Medulla oblongata (tissue), 1 donor: ENCODE measurements around the gene METAP1D.

Experiments
- DNase-seq: peaks from one replicate; pipeline ENCODE4 v3.0.0-alpha.2; 2015; ENCODE audit errors: extremely low spot score

The METAP1D gene

DNA sequence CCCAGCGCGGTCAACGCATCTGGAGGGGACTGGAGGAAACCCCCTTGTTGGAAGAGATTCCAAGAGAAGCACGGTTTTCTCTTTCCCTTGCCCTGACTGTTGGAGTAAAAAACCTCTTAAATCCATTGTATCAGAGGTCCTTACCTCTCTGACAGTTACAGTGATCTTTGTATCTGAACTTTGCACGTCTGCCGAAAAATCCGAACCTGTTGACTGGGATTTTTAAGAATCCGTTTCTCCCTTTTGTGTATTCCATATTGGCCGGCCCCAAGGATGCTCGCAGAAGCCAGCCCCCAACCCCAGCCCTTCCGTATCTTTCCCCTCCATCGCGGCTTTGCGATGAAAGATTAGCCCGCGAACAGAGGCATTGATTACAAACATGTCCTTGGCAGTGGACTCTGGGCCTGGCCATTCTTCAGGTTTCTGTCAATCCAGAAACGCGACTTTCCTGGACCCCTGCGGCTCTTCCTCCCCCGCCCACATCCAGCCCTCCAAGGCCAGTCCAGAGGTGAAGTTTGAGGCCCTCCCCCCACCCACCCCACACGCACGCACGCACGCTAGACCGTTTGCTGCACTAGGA lies 81.0 kb downstream of the METAP1D start:
- no peak for DNase-seq

DNA sequence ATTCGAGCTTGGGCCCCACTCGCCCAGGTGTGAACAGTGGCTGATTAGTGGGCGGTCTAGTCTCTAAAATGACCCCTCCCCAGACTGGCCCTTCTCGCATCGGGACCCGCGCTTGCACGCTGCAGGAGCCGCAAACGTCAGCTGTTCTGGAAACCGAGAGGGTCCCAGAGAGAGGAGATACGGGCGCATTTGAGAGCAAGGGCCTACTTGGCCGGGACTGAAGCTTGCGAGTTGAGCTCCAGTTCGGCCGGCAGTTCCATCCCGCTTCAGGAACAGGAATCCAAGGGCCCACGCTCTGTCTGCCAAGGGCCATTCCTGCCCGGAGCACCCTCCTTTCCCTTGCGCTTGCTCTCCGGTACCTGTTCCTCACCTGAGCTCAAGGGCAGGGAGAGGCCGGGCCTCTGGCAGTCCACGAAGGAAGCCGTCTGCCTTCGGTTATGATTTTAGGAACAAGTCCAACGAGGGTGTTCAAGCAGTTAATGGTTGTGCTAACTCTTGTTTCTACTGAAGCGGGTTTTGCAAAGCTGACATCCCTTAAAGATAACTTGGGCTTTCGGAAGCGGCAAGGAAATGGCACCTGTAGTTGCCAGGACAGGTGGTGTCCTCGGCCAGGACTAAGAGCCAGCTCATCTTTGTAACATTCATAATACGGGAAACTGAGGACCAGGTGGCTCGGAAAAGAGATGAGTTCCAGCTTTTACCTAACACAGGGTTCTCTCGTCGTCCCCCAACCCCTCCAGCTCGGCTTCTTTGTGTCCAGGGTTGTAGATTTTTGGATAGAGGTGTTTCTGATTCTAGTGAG lies 81.7 kb downstream of the METAP1D start:
- DNase-seq = no peak

DNA sequence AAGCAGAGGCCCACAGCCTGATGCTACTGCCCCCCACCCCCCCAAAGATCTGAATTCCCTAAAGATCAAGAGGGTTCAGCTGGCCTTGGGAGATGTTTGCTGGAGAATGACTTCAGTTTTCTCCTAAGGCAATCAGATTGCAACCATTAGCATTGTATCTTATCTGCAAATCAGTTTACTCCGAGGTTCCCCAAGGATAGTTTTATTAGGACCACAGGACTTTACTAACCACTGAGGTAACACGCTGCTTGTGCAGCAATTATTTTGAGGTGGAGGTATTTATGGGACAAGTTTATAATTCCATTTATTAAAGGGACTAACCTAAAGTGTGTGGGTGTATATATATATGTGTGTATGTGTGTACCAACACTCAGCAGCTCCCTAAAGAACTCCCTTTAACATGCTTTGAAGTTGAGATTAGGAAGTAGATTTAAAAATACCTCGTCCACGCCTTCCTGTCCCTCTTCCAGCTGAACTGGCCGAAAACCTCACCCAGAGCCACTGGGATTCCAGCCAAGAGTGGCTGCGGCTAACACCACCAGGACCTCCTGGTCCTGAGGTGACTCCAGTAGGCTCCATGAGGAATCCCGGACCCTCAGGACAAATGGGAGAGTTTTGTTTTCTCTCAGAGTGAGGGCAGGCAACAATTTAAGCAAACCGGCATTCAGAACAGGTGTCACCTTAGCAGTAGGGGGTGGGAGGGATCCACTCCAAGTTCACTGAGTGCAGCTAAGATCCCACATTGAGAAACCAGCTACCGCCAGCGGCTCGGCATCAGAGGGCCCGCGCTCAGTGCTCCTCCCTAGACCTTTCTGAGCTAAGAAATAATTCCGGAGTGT lies 82.6 kb downstream of the METAP1D start:
- no peak for DNase-seq

DNA sequence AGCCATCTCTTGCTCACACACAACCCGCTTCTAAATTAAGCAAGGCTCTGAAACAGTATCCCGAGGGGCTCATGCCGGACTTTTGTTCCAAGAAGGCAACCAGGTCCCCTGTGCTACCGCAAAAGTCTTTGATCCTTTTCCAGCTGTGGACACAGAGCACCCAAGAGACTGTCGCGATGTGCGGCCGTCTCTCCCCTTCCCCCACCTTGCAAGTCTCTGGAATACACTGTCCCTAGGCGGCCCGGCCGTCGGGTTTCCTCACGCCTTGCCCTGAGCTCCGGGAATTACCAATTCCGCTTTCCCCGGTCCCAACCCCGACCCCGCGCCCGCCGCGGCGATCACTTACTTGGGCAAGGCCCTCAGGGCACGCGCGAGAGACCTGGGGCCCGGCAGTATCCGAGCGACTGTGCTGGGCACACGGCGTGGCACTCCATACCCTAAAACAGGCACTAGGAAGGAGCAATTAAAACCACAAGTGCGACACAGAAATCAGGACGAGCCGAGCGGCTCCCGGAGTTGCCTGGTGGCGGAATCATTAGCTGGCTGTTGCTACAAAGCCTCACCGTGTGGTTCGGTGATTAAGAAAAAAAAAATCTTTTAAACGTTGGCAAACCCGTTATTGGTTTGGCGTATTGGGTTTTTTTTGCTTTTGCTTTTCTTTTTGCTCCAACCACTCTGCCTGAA lies 83.3 kb downstream of the METAP1D start:
- DNase-seq = no peak

DNA sequence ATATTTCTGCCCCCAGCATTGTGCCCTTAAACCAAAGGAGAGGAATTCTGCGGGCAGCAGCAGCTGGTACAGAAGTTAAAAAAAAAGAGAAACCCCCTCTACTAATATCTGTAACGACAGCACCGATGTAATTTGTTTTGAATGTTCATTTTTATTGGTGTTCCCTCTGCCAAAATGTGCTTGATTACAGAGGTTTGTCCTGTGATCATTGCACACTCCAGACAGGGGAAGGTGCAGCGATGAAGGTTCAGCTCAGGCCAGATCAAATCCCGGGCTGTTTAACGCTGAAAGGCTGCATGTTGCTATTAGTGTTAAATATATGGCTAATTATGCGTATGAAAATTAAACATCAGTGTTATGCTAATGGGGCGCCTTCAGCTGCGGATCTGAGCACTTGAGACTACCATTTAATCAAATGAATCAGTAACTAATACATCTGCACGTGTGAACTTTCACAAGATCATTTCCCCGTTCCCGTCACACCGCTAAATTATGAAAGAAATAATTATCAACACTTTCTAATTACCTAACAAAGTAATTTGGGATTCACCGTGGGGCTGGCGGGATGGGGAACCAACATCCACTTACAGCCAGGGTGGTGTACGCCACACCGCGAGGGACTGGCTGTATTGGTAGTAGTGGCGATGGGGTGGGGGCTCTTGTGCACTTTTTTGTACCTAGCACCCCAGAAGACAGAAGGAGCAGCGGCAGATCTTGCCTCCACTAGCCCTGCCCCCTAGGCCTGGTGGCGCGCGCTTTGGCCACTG lies 84.1 kb downstream of the METAP1D start:
- DNase-seq = no peak

DNA sequence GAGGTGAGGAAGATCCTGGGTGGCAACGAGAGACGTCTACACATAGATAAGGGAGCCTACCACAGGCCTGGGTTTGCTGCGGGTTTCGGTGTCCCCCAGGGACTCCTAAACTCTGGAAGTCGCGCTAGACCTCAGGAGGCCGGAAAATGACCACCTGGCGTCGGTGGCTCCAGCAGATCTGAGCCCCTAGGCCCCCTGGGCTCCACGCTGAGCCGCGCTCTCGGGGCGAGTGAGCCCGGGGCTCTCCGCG lies 84.6 kb downstream of the METAP1D start:
- no peak for DNase-seq

DNA sequence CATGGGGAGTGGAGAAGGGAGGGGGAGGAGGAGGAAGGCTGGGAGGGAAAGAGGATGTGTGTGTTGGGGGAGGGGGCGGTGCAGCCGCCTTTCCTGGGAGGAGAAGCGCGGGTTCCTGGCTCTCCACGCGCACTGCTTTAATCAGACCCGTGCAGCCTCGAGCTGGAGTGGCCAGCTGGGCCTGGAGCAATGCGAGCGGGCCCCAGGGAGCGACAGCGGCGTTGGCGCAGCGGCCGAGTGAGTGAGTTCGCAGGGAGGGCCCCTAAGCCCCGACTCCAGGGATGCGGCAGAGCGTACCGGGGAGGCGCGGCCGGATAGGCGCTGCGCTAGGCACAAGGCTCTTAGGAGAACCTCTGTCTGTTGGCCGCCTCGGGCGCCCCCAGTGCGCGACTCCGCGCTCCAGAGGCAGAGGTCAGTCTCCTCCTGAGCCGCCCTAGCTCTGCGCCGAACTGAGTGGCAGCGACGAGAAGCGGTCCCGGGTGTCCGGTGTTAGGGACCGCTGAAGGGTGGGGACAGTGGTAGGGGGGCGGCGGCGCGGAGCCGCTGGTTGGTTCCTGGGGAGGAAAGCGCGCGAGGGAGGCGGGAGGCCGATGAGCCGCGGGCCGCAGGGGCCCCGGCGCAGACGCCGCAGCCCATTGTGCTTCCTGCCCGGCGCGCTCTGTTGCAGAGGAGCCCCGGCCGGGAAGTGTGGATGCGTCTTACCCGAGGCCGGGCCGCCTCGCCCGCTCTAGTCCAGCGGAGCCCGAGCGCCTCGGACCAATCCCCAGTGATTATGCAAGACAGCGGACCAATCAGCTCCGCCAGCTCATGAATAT lies 85.1 kb downstream of the METAP1D start:
- peak; percentile 70 for DNase-seq

DNA sequence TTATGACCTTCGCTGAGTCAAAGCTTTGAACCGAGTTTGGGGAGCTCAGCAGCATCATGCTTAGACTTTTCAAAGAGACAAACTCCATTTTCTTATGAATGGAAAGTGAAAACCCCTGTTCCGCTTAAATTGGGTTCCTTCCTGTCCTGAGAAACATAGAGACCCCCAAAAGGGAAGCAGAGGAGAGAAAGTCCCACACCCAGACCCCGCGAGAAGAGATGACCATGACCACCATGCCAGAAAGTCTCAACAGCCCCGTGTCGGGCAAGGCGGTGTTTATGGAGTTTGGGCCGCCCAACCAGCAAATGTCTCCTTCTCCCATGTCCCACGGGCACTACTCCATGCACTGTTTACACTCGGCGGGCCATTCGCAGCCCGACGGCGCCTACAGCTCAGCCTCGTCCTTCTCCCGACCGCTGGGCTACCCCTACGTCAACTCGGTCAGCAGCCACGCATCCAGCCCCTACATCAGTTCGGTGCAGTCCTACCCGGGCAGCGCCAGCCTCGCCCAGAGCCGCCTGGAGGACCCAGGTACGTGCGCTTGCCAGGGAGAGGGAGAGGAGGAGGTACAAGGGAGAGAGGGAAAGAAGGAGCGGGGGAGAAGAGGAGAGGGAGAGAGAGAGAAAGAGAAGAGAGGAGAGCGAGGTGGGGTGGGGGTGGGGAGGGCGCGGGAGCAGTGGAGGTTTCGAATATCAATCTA lies 85.9 kb downstream of the METAP1D start, which contains the start of gene DLX1:
TSS of gene DLX1 (plus strand) at position 48 of the 700 bp plus-strand sequence. CDS start at position 219, 171 bp downstream.
- no peak for DNase-seq

DNA sequence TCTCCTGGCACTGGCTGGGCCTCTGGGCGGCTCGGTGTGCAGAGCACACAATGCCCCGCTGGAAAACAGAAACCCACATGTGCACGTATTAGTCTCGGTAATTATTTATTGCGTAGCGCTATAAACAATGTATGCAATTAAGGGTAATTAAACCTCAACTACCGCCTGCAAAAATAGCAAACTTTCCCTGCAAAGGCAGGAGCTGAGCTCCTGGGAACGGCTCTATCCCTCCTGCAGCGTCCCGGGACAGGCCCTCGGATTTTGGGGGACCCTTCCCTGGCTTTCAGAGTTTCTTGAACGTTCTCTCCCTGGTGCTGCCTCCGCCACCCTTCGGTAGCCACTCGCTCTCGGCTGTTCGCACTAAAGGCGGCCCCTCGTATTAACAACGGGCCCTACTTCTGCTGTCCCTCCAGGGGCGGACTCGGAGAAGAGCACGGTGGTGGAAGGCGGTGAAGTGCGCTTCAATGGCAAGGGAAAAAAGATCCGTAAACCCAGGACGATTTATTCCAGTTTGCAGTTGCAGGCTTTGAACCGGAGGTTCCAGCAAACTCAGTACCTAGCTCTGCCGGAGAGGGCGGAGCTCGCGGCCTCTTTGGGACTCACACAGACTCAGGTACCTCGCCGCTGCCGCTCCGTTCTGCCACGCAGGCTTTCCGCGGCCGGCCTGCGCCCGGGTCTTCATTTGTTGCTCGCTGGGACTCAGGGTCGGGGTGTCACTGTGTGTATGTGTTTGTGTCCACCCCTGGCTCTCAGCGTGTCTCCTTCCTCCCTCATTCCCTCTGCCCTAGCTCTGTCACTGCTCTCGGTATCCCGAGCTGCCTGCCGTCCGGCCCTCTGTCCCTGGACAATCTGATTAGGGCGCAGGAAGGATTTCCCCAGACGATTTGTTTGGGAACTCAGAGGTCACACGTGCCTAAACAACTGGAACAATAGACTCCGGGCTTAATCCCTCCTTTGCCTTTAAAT lies 86.8 kb downstream of the METAP1D start:
- no peak for DNase-seq

DNA sequence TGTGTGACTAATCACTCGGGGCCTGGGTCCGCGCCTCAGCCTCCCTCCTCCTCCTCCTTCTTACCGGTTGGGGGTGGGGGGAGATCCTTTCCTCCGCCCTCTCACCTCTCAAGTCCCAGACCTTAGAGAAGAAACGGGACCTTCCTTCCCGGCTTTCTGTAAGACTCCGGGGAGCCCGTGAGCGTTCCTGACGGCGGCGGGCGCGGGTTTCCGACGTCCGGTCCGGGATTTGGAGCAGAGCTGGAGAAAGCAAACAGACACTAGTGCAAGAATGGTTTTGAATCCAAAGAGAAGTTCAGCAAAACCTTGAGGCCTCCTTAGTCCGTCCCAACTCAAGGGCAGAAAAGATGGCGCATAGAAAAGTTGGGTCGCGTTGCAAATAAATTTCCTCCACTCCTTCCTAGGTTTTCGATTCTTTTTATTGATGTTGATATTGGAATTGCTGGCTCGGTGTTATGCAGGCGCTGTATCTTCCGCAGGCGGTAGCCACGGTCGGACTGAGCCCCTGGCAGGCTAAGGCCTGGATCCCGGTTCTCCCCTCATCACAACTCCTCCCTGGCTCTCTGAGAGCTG lies 87.5 kb downstream of the METAP1D start:
- no peak for DNase-seq

DNA sequence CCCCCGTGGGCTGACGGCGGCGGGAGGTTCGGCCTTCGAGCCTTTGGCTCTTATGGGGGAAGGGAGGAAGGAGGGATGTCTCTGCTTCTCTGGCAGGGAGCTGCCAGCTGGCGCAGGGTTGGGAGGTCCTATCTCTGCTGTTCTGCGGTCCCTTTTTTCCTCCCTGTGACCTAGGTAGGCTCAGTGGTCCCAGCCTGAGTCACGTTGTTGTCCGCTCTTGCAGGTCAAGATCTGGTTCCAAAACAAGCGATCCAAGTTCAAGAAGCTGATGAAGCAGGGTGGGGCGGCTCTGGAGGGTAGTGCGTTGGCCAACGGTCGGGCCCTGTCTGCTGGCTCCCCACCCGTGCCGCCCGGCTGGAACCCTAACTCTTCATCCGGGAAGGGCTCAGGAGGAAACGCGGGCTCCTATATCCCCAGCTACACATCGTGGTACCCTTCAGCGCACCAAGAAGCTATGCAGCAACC lies 88.1 kb downstream of the METAP1D start:
- no peak for DNase-seq

DNA sequence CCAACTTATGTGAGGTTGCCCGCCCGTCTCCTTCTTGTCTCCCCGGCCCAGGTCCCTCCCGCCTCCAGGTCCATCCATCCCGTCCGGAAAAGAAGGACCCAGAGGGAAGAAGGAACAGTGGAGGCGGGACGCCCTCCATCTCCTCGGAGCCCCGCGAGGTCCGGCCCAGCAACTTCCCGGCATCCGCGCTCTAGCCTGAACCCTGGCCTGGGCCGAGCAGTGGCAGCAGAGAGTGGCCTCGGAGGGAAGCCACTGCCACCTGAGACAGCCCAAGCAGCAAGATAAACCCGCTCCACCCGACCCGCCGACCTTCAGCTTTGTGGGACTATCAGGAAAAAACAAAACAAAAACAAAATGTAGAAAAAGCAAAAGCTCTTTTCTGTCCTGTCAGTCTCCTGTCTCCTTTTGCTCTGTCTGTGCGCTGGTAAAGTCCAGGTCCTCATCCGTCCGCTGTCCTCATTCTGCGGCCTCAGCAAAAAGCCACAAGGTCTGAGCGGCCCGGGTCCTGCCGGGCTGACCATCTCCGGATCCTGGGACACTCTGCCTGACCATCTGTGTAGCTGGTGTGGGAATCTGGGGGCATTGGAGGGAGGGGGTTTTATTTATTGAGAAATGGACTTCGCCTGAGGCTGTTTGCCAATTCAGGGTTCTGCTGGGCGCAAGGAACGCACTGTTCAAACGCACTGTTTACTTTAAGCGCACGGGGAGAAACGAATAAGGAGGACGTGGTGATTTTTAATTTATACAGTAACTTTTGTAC lies 88.7 kb downstream of the METAP1D start:
- DNase-seq = no peak

DNA sequence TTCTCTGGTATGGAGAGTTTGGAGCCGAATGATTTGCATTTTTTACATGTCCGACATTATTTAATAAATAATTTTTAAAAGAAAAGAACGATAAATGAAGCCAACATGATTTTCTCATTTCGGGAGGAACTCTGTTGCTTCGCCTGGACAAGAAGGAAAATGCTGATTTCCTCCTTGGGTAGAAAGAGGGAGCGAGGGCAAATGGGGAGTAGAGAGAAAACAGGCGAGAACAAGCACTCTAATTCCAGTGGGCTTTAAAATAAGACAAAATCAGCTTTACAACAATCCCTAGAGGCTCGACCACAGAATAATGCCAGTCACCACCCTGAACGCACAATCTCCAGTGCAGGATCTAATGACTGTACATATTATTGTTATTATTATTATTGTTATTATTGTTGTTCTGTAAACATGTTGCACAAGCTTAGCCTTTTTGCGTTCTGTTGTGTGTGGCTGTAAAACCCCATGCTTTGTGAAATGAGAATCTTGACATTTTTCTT lies 89.3 kb downstream of the METAP1D start:
- no peak for DNase-seq

DNA sequence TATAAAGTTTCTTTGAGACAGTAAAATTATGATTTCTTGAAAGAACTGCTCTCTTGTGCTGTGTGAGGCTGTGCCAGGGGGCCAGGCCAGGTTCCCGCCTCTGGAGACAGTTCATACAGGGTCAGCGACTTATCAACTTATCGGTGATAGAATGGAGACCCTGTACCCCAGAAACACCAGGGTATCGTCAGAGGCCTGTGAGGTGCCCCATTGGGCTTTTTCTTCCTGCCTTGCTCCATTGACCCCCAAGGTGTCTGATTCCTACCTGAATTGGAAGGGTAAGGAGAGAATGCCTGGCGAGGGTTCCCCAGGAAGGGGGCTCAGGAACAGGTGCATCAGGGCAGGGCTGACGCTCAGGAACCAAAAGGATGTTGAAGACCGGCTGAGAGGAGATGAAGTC lies 89.9 kb downstream of the METAP1D start:
- no peak for DNase-seq

DNA sequence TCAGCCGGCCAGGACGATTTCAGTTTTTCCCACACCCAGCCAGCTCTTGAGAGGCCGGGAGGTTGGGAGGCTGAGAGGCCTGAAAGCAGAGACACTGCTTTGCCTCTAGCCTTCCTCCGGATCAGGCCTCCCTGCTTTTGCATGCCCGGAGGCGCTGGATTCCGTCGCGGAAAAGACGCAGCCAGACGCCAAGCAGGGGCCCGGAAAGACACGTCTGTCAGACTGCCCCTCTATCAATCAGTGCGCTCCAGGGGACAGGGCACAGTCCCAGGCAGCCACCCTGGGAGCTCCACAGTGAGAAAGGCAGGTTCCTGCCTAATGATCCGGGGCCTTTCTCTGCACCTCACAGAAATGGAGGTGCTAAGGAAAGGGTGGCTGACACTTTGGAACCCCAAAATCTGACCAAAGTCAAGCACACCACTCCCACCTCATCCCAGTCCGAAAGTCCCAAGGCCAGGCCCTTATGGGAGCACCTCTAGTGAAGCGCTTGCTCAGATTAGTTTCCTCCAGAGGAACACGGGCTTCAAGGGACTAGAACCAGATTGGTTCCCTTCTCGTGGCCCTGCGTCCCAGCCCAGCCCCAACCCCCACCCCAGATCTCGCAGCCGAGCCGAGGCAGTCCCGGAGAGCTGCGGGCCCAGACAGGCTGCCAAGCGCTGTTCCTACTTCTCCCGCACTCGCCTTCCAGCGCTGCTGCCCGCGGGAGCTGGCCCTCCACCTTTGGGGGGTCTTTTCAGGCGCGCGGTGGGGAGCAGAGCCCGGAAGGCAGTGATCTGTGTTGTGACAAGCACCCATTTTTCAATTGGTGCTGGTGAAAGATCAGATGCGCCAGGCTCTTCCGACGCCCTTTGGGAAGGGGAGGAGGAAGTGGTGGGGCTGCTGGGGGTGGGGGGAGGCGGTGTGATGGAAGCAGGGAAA lies 90.5 kb downstream of the METAP1D start:
- no peak for DNase-seq

DNA sequence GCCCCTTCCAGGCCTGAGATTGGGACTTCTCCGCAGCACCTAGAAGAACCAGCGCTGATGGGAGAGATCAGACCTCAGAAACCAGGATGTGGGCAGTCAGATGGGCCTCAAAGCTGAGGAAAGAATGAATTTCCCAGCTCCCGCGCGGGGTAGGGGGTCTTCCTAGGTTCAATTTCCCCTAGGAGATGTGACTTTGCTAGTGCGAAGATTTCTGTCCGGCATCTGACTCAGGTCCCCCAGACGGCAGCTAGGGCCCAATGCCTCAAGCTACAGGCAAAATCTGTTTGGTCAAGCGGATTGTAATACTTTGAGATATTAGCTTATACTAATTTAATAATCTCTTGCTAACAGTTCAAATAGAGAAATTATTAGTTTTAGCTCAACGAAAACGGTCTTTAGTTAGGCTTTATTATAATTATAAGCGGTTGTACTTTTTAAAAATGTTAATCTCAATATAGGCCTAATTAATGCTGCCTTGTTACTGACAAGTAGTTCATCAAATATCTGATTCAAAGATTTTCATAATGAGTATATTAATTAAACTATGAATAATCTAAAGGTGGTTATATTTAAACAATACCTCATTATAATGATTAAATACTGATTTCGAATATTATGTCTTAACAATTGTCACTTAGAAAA lies 91.4 kb downstream of the METAP1D start:
- no peak for DNase-seq
